WTC11 (cell line): Measurements from ENCODE around the gene BICC1. TPM values are rescaled to one million over a fixed set of nuclear protein-coding genes. Genes with fewer than 3 reads are reported as not detected.

Experiments used
- ATAC-seq: fragments of 200-7000 bp; cut with Tn5 transposase; 2 replicates; pipeline ENCODE4 v1.10.0; 2021; ENCODE audit warnings: mild to moderate bottlenecking, moderate library complexity
- CTCF ChIA-PET: fragments of 300-600 bp; sonication (Branson Sonifier 250); formaldehyde crosslinking; loops from one replicate; lab custom pipeline; 2021; ENCODE audit warnings: antibody characterized with exemption; lab: Charles Lee
- POLR2A ChIA-PET: fragments of 350-600 bp; sonication (Branson Sonifier 250); formaldehyde crosslinking; loops from one replicate; lab custom pipeline; 2021; ENCODE audit warnings: antibody characterized with exemption; lab: Charles Lee
- DNase-seq: peaks from one replicate; pipeline ENCODE4 v3.0.0; 2021; ENCODE audit warnings: low spot score
- H3K27ac Mint-ChIP-seq: 2 replicates; pipeline ENCODE4 v1.8.0; 2021; ENCODE audit warnings: mixed read lengths
- H3K27me3 Mint-ChIP-seq: 2 replicates; pipeline ENCODE4 v1.8.0; 2021; ENCODE audit warnings: low read depth, mild to moderate bottlenecking, moderate library complexity, mixed read lengths
- H3K36me3 Mint-ChIP-seq: 2 replicates; pipeline ENCODE4 v1.8.0; 2021; ENCODE audit warnings: mixed read lengths
- H3K4me1 Mint-ChIP-seq: 2 replicates; pipeline ENCODE4 v1.8.0; 2022; ENCODE audit warnings: mixed read lengths
- H3K4me3 Mint-ChIP-seq: 2 replicates; pipeline ENCODE4 v1.8.0; 2021; ENCODE audit warnings: mild to moderate bottlenecking, moderate library complexity, mixed read lengths
- H3K9me3 Mint-ChIP-seq: 2 replicates; pipeline ENCODE4 v1.8.0; 2021; ENCODE audit warnings: mixed read lengths
- CBFB ChIP-seq: sonication (generic); formaldehyde crosslinking; IDR thresholded peaks from 2 replicates; pipeline ENCODE4 v1.8.1; 2022; ENCODE audit warnings: mild to moderate bottlenecking, low read depth, missing genetic modification reagents
- ETV6 ChIP-seq: sonication (generic); formaldehyde crosslinking; IDR thresholded peaks from 2 replicates; pipeline ENCODE4 v1.8.1; 2022; ENCODE audit warnings: mild to moderate bottlenecking, missing genetic modification reagents
- RORB ChIP-seq: fragments of 250-450 bp; sonication (Bioruptor Pico); IDR thresholded peaks from 2 replicates; pipeline ENCODE4 v1.9.0; 2021; ENCODE audit warnings: mild to moderate bottlenecking
- TCF7 ChIP-seq: sonication (generic); formaldehyde crosslinking; IDR thresholded peaks from 2 replicates; pipeline ENCODE4 v1.8.0; 2022; ENCODE audit warnings: mild to moderate bottlenecking, low read depth, missing genetic modification reagents, moderate library complexity
- ZBTB21 ChIP-seq: sonication (generic); formaldehyde crosslinking; IDR thresholded peaks from 2 replicates; pipeline ENCODE4 v1.8.1; 2023; ENCODE audit warnings: mild to moderate bottlenecking, missing genetic modification reagents, borderline replicate concordance
- ZNF121 ChIP-seq: sonication (generic); formaldehyde crosslinking; IDR thresholded peaks from 2 replicates; pipeline ENCODE4 v1.8.0; 2023; ENCODE audit warnings: missing genetic modification reagents
- ZNF138 ChIP-seq: sonication (generic); formaldehyde crosslinking; conservative IDR thresholded peaks from 2 replicates; pipeline ENCODE4 v1.8.1; 2022; ENCODE audit warnings: mild to moderate bottlenecking, moderate library complexity, missing genetic modification reagents
- ZNF423 ChIP-seq: fragments of 250-450 bp; sonication (Bioruptor Pico); IDR thresholded peaks from 2 replicates; pipeline ENCODE4 v2.1.2; 2022; ENCODE audit warnings: mild to moderate bottlenecking, moderate library complexity
- total RNA-seq: library from RNA; stranded (reverse); gene quantifications from 3 replicates; pipeline ENCODE4 v1.2.3, GENCODE V29; 2021
- TF ChIP-seq, protein P1 (sequence below): sonication (generic); formaldehyde crosslinking; IDR thresholded peaks from 2 replicates; pipeline ENCODE4 v1.8.0; 2023; ENCODE audit warnings: missing genetic modification reagents
- TF ChIP-seq, protein P2 (sequence below): fragments of 250-450 bp; sonication (Bioruptor Pico); IDR thresholded peaks from 2 replicates; pipeline ENCODE4 v1.9.0; 2021; ENCODE audit warnings: mild to moderate bottlenecking
- TF ChIP-seq, protein P3 (sequence below): fragments of 250-450 bp; sonication (Bioruptor Pico); IDR thresholded peaks from 2 replicates; pipeline ENCODE4 v2.1.2; 2022; ENCODE audit warnings: mild to moderate bottlenecking, moderate library complexity
- TF ChIP-seq, protein P4 (sequence below): sonication (generic); formaldehyde crosslinking; conservative IDR thresholded peaks from 2 replicates; pipeline ENCODE4 v1.8.1; 2023; ENCODE audit warnings: mild to moderate bottlenecking, low read depth, missing genetic modification reagents, moderate library complexity
- TF ChIP-seq, protein P5 (sequence below): fragments of 250-450 bp; sonication (Bioruptor Pico); IDR thresholded peaks from 2 replicates; pipeline ENCODE4 v1.9.0; 2021; ENCODE audit warnings: moderate library complexity, mild to moderate bottlenecking, inconsistent platforms, borderline replicate concordance
- TF ChIP-seq, protein P6 (sequence below): sonication (generic); formaldehyde crosslinking; IDR thresholded peaks from 2 replicates; pipeline ENCODE4 v1.8.0; 2022; ENCODE audit warnings: mild to moderate bottlenecking, missing genetic modification reagents
- TF ChIP-seq, protein P7 (sequence below): sonication (generic); formaldehyde crosslinking; IDR thresholded peaks from 2 replicates; pipeline ENCODE4 v1.8.1; 2022; ENCODE audit warnings: low read depth, mild to moderate bottlenecking, moderate library complexity, missing genetic modification reagents, borderline replicate concordance
- TF ChIP-seq, protein P8 (sequence below): sonication (generic); formaldehyde crosslinking; IDR thresholded peaks from 2 replicates; pipeline ENCODE4 v1.8.0; 2022; ENCODE audit warnings: mild to moderate bottlenecking, missing genetic modification reagents
- TF ChIP-seq, protein P9 (sequence below): sonication (generic); formaldehyde crosslinking; IDR thresholded peaks from 2 replicates; pipeline ENCODE4 v1.8.1; 2023; ENCODE audit warnings: mild to moderate bottlenecking, missing genetic modification reagents
- TF ChIP-seq, protein P10 (sequence below): fragments of 250-450 bp; sonication (Bioruptor Pico); IDR thresholded peaks from 2 replicates; pipeline ENCODE4 v1.9.0; 2021; ENCODE audit warnings: mild to moderate bottlenecking

BICC1 gene
- total RNA-seq, 1 experiment from 2014 or later: 0.61 TPM

DNA sequence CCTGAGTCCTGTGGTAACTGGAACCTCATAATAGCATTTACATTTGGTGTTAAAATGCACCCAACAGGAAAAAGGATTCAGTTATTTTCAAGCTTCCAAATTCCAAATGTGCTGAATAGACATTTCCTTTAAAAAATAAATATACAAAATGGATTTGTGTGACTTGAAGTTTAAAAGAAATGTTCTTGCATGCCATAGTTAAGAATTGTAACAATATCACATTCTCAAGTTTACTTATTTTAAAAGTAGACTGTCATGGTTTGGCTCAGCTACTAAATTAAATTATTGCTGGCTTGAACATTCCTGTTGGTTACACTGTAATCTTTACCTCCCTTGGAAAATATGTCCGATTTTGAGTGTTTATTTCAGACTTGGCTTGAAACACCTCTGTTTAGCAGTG is 31.5 kb downstream of the BICC1 start (continued):
- TF ChIP-seq, protein P1, sequence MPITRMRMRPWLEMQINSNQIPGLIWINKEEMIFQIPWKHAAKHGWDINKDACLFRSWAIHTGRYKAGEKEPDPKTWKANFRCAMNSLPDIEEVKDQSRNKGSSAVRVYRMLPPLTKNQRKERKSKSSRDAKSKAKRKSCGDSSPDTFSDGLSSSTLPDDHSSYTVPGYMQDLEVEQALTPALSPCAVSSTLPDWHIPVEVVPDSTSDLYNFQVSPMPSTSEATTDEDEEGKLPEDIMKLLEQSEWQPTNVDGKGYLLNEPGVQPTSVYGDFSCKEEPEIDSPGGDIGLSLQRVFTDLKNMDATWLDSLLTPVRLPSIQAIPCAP (CRISPR knock-in tag): no peak

DNA sequence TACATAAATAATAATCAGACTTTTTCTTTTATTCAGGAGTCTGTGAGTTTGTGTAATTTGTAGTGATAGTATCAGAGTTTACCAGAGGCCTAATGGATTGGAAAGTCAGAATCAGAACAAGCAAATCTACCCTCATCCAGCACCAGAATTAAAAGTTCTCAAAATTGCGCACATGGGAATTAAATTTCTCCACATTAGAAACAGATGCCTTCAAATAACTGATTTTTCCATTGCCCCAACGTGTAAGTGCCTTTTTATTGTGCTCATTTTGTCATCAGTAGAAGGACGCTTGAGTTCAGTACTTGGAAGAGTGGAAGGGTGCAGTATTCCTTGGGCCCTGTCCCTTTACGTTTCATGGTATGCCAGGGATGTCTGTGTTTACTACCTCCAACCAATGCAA is 32.8 kb downstream of the BICC1 start:
- no peaks in the 10 kb centered on the region for H3K36me3 Mint-ChIP-seq
- CTCF ChIA-PET: interaction anchor here (1.5 kb wide), 1 partner anchor 14 kb away, joined by 5 read pairs; no protein-coding TSS in a partner anchor

DNA sequence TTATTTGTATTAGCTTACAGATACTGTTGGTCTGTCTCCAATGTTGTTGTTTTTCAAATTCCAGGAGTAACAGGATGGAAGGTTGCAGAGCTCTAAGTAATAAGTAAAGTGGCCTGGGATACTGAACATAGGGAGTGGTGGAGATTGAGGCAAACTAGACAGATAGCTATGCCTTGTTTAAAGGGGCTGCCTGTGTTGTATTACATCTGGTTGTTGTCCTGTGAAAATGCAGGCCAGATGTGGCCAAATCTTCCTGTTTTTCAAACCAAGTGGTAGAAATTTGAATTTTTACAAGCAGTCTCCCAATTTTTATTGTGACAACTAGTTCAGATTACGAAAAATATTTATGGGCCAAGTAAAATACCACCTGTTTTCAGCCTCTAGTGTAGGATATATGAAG is 33.5 kb downstream of the BICC1 start:
- no peaks in the 10 kb centered on the region for H3K9me3 Mint-ChIP-seq
- no peak overlapping the region for H3K4me3 Mint-ChIP-seq
- ChIA-PET CTCF (interaction anchor here (1.5 kb wide), 1 partner anchor 15 kb away, joined by 5 read pairs; no protein-coding TSS in a partner anchor), POLR2A (no interaction called here)
- DNase-seq (no peak), ATAC-seq (no peak)
- H3K4me1 Mint-ChIP-seq: no peaks in the 10 kb centered on the region
- no peaks in the 10 kb centered on the region for H3K36me3 Mint-ChIP-seq
- H3K27ac Mint-ChIP-seq: no peak overlapping the region
- no peaks in the 10 kb centered on the region for H3K27me3 Mint-ChIP-seq
- TF ChIP-seq, protein P2, sequence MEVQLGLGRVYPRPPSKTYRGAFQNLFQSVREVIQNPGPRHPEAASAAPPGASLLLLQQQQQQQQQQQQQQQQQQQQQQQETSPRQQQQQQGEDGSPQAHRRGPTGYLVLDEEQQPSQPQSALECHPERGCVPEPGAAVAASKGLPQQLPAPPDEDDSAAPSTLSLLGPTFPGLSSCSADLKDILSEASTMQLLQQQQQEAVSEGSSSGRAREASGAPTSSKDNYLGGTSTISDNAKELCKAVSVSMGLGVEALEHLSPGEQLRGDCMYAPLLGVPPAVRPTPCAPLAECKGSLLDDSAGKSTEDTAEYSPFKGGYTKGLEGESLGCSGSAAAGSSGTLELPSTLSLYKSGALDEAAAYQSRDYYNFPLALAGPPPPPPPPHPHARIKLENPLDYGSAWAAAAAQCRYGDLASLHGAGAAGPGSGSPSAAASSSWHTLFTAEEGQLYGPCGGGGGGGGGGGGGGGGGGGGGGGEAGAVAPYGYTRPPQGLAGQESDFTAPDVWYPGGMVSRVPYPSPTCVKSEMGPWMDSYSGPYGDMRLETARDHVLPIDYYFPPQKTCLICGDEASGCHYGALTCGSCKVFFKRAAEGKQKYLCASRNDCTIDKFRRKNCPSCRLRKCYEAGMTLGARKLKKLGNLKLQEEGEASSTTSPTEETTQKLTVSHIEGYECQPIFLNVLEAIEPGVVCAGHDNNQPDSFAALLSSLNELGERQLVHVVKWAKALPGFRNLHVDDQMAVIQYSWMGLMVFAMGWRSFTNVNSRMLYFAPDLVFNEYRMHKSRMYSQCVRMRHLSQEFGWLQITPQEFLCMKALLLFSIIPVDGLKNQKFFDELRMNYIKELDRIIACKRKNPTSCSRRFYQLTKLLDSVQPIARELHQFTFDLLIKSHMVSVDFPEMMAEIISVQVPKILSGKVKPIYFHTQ (CRISPR knock-in tag): no peak
- TF ChIP-seq, protein P3, sequence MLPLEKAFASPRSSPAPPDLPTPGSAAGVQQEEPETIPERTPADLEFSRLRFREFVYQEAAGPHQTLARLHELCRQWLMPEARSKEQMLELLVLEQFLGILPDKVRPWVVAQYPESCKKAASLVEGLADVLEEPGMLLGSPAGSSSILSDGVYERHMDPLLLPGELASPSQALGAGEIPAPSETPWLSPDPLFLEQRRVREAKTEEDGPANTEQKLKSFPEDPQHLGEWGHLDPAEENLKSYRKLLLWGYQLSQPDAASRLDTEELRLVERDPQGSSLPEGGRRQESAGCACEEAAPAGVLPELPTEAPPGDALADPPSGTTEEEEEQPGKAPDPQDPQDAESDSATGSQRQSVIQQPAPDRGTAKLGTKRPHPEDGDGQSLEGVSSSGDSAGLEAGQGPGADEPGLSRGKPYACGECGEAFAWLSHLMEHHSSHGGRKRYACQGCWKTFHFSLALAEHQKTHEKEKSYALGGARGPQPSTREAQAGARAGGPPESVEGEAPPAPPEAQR: no peak
- TF ChIP-seq CBFB (CRISPR knock-in tag): no peak
- TF ChIP-seq, protein P4, sequence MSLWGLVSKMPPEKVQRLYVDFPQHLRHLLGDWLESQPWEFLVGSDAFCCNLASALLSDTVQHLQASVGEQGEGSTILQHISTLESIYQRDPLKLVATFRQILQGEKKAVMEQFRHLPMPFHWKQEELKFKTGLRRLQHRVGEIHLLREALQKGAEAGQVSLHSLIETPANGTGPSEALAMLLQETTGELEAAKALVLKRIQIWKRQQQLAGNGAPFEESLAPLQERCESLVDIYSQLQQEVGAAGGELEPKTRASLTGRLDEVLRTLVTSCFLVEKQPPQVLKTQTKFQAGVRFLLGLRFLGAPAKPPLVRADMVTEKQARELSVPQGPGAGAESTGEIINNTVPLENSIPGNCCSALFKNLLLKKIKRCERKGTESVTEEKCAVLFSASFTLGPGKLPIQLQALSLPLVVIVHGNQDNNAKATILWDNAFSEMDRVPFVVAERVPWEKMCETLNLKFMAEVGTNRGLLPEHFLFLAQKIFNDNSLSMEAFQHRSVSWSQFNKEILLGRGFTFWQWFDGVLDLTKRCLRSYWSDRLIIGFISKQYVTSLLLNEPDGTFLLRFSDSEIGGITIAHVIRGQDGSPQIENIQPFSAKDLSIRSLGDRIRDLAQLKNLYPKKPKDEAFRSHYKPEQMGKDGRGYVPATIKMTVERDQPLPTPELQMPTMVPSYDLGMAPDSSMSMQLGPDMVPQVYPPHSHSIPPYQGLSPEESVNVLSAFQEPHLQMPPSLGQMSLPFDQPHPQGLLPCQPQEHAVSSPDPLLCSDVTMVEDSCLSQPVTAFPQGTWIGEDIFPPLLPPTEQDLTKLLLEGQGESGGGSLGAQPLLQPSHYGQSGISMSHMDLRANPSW (CRISPR knock-in tag): no peak
- TF ChIP-seq ZNF121 (CRISPR knock-in tag): no peak
- TF ChIP-seq, protein P5, sequence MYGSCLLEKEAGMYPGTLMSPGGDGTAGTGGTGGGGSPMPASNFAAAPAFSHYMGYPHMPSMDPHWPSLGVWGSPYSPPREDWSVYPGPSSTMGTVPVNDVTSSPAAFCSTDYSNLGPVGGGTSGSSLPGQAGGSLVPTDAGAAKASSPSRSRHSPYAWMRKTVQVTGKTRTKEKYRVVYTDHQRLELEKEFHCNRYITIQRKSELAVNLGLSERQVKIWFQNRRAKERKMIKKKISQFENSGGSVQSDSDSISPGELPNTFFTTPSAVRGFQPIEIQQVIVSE (CRISPR knock-in tag): no peak
- no peak for TF ChIP-seq ZBTB21 (CRISPR knock-in tag)
- TF ChIP-seq, protein P6, sequence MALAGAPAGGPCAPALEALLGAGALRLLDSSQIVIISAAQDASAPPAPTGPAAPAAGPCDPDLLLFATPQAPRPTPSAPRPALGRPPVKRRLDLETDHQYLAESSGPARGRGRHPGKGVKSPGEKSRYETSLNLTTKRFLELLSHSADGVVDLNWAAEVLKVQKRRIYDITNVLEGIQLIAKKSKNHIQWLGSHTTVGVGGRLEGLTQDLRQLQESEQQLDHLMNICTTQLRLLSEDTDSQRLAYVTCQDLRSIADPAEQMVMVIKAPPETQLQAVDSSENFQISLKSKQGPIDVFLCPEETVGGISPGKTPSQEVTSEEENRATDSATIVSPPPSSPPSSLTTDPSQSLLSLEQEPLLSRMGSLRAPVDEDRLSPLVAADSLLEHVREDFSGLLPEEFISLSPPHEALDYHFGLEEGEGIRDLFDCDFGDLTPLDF (CRISPR knock-in tag): no peak
- TF ChIP-seq ETV6 (CRISPR knock-in tag): no peak
- TF ChIP-seq RORB (CRISPR knock-in tag): no peak
- TF ChIP-seq, protein P7, sequence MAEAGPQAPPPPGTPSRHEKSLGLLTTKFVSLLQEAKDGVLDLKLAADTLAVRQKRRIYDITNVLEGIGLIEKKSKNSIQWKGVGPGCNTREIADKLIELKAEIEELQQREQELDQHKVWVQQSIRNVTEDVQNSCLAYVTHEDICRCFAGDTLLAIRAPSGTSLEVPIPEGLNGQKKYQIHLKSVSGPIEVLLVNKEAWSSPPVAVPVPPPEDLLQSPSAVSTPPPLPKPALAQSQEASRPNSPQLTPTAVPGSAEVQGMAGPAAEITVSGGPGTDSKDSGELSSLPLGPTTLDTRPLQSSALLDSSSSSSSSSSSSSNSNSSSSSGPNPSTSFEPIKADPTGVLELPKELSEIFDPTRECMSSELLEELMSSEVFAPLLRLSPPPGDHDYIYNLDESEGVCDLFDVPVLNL (CRISPR knock-in tag): no peak
- no peak for TF ChIP-seq TCF7 (CRISPR knock-in tag)

More for the DNA sequence above, 32.8 kb downstream of the BICC1 start:
- Mint-ChIP-seq H3K27me3 (no peaks in the 10 kb centered on the region), H3K4me1 (no peaks in the 10 kb centered on the region), H3K9me3 (no peaks in the 10 kb centered on the region), H3K4me3 (no peak overlapping the region), H3K27ac (no peak overlapping the region)
- TF ChIP-seq ZNF138 (CRISPR knock-in tag) (no peak), ZNF423 (CRISPR knock-in tag) (no peak)
- TF ChIP-seq, protein P8, sequence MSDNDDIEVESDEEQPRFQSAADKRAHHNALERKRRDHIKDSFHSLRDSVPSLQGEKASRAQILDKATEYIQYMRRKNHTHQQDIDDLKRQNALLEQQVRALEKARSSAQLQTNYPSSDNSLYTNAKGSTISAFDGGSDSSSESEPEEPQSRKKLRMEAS (CRISPR knock-in tag): no peak
- TF ChIP-seq, protein P9, sequence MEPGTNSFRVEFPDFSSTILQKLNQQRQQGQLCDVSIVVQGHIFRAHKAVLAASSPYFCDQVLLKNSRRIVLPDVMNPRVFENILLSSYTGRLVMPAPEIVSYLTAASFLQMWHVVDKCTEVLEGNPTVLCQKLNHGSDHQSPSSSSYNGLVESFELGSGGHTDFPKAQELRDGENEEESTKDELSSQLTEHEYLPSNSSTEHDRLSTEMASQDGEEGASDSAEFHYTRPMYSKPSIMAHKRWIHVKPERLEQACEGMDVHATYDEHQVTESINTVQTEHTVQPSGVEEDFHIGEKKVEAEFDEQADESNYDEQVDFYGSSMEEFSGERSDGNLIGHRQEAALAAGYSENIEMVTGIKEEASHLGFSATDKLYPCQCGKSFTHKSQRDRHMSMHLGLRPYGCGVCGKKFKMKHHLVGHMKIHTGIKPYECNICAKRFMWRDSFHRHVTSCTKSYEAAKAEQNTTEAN (CRISPR knock-in tag): no peak
- TF ChIP-seq, protein P10, sequence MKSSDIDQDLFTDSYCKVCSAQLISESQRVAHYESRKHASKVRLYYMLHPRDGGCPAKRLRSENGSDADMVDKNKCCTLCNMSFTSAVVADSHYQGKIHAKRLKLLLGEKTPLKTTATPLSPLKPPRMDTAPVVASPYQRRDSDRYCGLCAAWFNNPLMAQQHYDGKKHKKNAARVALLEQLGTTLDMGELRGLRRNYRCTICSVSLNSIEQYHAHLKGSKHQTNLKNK: no peak
- POLR2A ChIA-PET: no interaction called here
- ATAC-seq (no peak), DNase-seq (no peak)
